IMR-90 (cell line): ENCODE results near the gene CYP27C1.

ENCODE experiments used
- FOS ChIP-seq: fragments of 150-350 bp; IDR thresholded peaks from 2 replicates; pipeline ENCODE4 v1.6.1; 2016; ENCODE audit warnings: low read depth, low read length
- POLR2A ChIP-seq: IDR thresholded peaks from 2 replicates; pipeline ENCODE4 v1.6.1; 2012; ENCODE audit warnings: mild to moderate bottlenecking, low read depth, low read length
- RFX5 ChIP-seq: IDR thresholded peaks from 2 replicates; pipeline ENCODE4 v1.8.0; 2012; ENCODE audit warnings: low read depth, mild to moderate bottlenecking, low read length, moderate library complexity
- SMC3 ChIP-seq: fragments of 150-350 bp; IDR thresholded peaks from 2 replicates; pipeline ENCODE4 v1.6.1; 2016; ENCODE audit warnings: low read depth, mild to moderate bottlenecking, antibody characterized with exemption, low read length, moderate library complexity
- TF ChIP-seq, protein P1 (sequence below): conservative IDR thresholded peaks from 2 replicates; pipeline ENCODE4 v1.5.1; 2012; ENCODE audit warnings: mild to moderate bottlenecking, low read depth, low read length, improper control_type of control experiment
- TF ChIP-seq, protein P2 (sequence below): fragments of 150-350 bp; IDR thresholded peaks from 2 replicates; pipeline ENCODE4 v1.6.1; 2017; ENCODE audit warnings: mild to moderate bottlenecking, antibody characterized with exemption, low read length, low read depth

DNA sequence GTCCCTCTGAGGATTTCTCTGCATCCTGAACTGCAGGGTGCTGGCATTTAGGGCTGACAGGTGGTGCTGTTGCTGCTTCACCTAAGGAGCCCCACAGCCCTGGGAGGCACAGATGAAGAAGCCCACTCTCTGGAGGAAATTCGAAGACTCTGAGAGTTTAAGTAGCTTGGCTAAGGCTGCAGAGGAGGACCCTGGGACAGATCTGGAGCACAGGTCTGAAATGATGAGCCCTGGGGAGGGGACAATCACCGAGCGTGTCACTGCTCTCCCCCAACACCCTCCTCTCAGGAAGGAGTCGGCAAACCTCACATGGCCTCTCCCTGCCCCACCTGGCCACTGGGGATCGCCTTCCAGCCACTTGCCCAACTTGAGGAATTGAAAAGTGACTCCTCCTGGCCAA lies 18.6 kb downstream of the CYP27C1 start:
- TF ChIP-seq SMC3 (no peak), FOS (no peak), POLR2A (no peak), RFX5 (no peak)
- TF ChIP-seq, protein P1, sequence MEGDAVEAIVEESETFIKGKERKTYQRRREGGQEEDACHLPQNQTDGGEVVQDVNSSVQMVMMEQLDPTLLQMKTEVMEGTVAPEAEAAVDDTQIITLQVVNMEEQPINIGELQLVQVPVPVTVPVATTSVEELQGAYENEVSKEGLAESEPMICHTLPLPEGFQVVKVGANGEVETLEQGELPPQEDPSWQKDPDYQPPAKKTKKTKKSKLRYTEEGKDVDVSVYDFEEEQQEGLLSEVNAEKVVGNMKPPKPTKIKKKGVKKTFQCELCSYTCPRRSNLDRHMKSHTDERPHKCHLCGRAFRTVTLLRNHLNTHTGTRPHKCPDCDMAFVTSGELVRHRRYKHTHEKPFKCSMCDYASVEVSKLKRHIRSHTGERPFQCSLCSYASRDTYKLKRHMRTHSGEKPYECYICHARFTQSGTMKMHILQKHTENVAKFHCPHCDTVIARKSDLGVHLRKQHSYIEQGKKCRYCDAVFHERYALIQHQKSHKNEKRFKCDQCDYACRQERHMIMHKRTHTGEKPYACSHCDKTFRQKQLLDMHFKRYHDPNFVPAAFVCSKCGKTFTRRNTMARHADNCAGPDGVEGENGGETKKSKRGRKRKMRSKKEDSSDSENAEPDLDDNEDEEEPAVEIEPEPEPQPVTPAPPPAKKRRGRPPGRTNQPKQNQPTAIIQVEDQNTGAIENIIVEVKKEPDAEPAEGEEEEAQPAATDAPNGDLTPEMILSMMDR = no peak
- TF ChIP-seq, protein P2, sequence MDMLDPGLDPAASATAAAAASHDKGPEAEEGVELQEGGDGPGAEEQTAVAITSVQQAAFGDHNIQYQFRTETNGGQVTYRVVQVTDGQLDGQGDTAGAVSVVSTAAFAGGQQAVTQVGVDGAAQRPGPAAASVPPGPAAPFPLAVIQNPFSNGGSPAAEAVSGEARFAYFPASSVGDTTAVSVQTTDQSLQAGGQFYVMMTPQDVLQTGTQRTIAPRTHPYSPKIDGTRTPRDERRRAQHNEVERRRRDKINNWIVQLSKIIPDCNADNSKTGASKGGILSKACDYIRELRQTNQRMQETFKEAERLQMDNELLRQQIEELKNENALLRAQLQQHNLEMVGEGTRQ = no peak
